ENCODE results near the gene ATIC. TPM values are rescaled to one million over a fixed set of nuclear protein-coding genes. Genes with fewer than 3 reads are reported as not detected.

Gene ATIC
- total and polyA plus RNA-seq, 2 of the 8 experiments (the other 6 are each of a cell fraction or from before 2014, with no cell fraction given), result 139 to 319 TPM

DNA sequence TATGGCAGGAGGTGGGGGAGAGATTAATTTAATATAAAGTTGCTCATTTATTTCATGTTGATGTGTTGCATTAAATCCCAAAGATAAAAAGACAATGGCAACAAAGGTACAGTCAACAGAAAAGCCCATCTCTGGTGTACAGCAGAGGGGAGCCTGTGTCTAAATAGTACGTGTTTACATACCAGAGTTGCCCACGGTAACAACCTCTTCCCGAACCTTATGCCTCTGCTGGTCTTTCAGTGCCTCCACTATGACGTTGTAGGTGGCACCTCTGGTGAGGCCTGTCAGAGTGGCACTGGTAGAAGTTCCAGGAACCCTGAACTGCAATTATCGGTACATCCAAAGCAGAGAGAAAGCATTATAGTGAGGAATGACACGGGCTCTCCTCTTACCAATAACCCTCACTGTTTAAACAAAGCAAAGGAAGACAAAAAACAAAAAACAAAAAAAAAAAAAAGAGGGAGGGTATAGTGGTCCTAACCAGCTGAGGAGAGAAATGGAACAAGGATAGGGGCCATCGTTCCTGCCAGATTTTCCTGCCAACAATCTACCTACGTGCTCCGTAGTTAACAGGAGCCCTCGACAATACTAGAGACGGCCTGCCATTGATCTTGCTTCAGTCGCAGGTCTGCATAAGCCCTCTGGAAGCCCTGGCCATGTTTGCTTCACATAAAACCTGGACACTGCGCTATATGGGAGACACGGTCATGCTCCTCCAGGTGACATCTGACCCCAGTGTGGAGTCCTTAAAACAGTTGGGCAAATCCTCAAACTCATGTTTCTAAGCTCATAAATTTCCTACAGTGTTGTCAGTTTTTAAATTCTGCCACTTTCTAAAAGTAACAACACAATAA, 58.5 kb downstream of the ATIC start (continued):
- no peak for TF ChIP-seq POLR2A (IDR thresholded peaks at IDR 0.05; ENCODE audit: control extremely low read depth in 1 of 2, low read depth in 2 of 2, low read length in 2 of 2)
- no peak for TF ChIP-seq YY1 (IDR thresholded peaks at IDR 0.05; ENCODE audit: low read depth, low read length)
- TF ChIP-seq SP4 (IDR thresholded peaks at IDR 0.05; ENCODE audit: low read length), result no peak
- no peak for TF ChIP-seq FOSL1 (IDR thresholded peaks at IDR 0.05; ENCODE audit: insufficient read depth, low read depth, low read length)
- no peak for TF ChIP-seq EGR1 (IDR thresholded peaks at IDR 0.05; ENCODE audit: borderline replicate concordance, low read depth, low read length)
- TF ChIP-seq ASH2L (IDR thresholded peaks at IDR 0.05; ENCODE audit: low read length), result no peak
- TF ChIP-seq CBX5 (IDR thresholded peaks at IDR 0.05; ENCODE audit: low read depth, low read length), result no peak
